IMR-90 (cell line): Measurements from ENCODE around the gene PCBD1.

Experiments
- CTCF ChIP-seq: conservative IDR thresholded peaks from 2 replicates; pipeline ENCODE4 v1.5.1; 2012; ENCODE audit warnings: mild to moderate bottlenecking, low read depth, low read length, improper control_type of control experiment
- POLR2A ChIP-seq: IDR thresholded peaks from 2 replicates; pipeline ENCODE4 v1.6.1; 2012; ENCODE audit warnings: mild to moderate bottlenecking, low read depth, low read length
- RAD21 ChIP-seq: IDR thresholded peaks from 2 replicates; pipeline ENCODE4 v1.6.1; 2012; ENCODE audit warnings: low read length, improper control_type of control experiment
- RFX5 ChIP-seq: IDR thresholded peaks from 2 replicates; pipeline ENCODE4 v1.8.0; 2012; ENCODE audit warnings: low read depth, mild to moderate bottlenecking, low read length, moderate library complexity

DNA sequence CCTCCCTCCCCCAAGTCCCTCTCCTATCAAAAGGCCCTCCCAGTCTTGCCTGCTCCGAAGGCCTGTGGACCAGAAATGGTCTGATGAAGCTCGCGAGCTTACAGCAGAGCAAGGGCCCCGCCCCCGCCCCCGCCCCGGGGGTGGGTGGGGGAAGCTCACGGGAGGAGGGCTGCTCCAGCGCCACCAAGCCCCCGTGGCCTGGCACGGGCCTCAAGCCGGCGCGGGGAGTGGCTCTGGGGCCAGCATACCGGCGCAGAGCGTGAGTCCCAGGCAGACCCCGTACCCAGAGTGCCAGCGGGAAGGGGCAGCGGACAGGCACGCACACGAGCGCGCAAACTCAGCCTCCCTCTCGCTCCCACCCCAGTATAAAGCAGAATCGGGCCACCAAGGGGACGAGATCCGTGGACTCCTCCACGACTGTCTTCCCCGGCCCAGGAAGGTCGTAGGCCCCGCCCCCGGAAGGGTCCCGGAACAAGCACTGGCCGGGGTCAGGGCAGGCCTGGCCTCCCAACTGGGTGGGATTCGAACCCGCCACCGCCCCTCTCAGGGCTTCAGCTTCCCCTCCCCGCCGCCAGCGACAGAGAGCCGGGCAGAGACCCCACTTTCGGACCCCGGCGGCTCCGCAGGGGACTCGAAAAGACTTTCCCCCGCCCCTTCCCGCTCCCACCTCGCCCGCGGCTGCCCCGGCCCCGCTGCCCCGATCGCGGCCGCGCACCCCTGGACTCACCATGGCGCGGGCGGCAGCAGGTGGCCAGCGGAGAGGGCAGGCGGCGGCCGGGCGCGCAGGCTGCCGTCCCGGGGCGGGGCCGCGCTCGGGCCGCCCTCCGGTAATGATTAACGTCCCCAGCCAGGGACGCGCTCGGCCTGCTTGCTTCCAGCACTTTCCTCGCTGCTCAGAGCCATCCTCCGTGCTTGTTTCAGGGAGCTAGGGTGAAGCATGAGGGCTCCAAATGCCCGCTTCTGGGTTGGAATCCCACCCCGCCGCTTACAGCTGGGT is at the start of gene PCBD1:
- TF ChIP-seq CTCF: no peak
- no peak for TF ChIP-seq RAD21
- TF ChIP-seq POLR2A: no peak
- no peak for TF ChIP-seq RFX5
